Caco-2 (cell line): ENCODE results near the gene PTPRN2. TPM values are rescaled to one million over a fixed set of nuclear protein-coding genes. Genes with fewer than 3 reads are reported as not detected.

Experiments used
- BruUV-seq: library from RNA; stranded (reverse); fragments of 400-500 nt; replicated peaks from 2 replicates; lab custom pipeline; 2021; lab: Mats Ljungman, UMichigan
- CTCF ChIA-PET: fragments of 300-600 bp; sonication (Branson Sonifier 250); formaldehyde crosslinking; loops from one replicate; lab custom pipeline; 2022; ENCODE audit warnings: antibody characterized with exemption; lab: Charles Lee
- POLR2A ChIA-PET: fragments of 300-600 bp; sonication (Branson Sonifier 250); formaldehyde crosslinking; loops from one replicate; lab custom pipeline; 2022; ENCODE audit warnings: antibody characterized with exemption; lab: Charles Lee
- DNase-seq, 2 experiments: peaks; one replicate each; pipeline versions ENCODE4 v3.0.0 to v3.0.0-alpha.2; 2020 to 2022
- H3K27me3 ChIP-seq: replicated peaks from 2 replicates; pipeline ENCODE4 v1.6.0; 2011; ENCODE audit warnings: low read length; ENCODE audit not compliant: control insufficient read depth, insufficient read depth
- H3K36me3 ChIP-seq: 2 replicates; pipeline ENCODE4 v1.5.1; 2011; ENCODE audit warnings: low read length; ENCODE audit not compliant: control insufficient read depth, insufficient read depth
- H3K4me1 ChIP-seq: fragments of 250-450 bp; sonication (Bioruptor Pico); 2 replicates; pipeline ENCODE4 v1.5.1; 2020; ENCODE audit warnings: mild to moderate bottlenecking
- H3K4me3 ChIP-seq: 2 replicates; pipeline ENCODE4 v1.5.1; 2011; ENCODE audit warnings: low read depth, mild to moderate bottlenecking, control low read depth, low read length
- H3K9me3 ChIP-seq: fragments of 250-450 bp; sonication (Bioruptor Pico); 2 replicates; pipeline ENCODE4 v1.5.1; 2020; ENCODE audit warnings: mild to moderate bottlenecking, moderate library complexity
- H3K27ac Mint-ChIP-seq: one replicate; pipeline ENCODE4 v1.8.0; 2022; ENCODE audit warnings: mixed read lengths; ENCODE audit not compliant: unreplicated experiment
- H3K27me3 Mint-ChIP-seq: one replicate; pipeline ENCODE4 v1.8.0; 2022; ENCODE audit warnings: mixed read lengths; ENCODE audit not compliant: insufficient read depth, unreplicated experiment
- H3K36me3 Mint-ChIP-seq: one replicate; pipeline ENCODE4 v1.8.0; 2022; ENCODE audit warnings: mild to moderate bottlenecking, mixed read lengths; ENCODE audit not compliant: insufficient read depth, unreplicated experiment
- H3K4me1 Mint-ChIP-seq: one replicate; pipeline ENCODE4 v1.8.0; 2022; ENCODE audit warnings: low read depth, mixed read lengths; ENCODE audit not compliant: unreplicated experiment
- H3K4me3 Mint-ChIP-seq: one replicate; pipeline ENCODE4 v1.8.0; 2022; ENCODE audit warnings: mild to moderate bottlenecking, moderate library complexity, mixed read lengths; ENCODE audit not compliant: unreplicated experiment
- H3K9me3 Mint-ChIP-seq: one replicate; pipeline ENCODE4 v1.8.0; 2022; ENCODE audit warnings: mixed read lengths; ENCODE audit not compliant: unreplicated experiment
- CTCF ChIP-seq, 2 experiments: fragments of 200-600 bp in 1 of 2; IDR thresholded peaks; 1 replicate in 1 of 2; 2 replicates in 1 of 2; pipeline versions ENCODE4 v1.5.1 to v1.8.0; 2011 to 2022; ENCODE audit warnings: antibody characterized with exemption in 1 of 2, control low read depth in 1 of 2, inconsistent platforms in 1 of 2, low read depth in 1 of 2, low read length in 1 of 2, mild to moderate bottlenecking in 1 of 2, moderate library complexity in 1 of 2; ENCODE audit not compliant: insufficient read depth in 1 of 2, severe bottlenecking in 1 of 2, unreplicated experiment in 1 of 2
- intact Hi-C: fragments of 100-400 bp; cut with micrococcal nuclease; formaldehyde crosslinking; loops from one replicate; pipeline ENCODE4 v1.10.0; 2022; ENCODE audit not compliant: unreplicated experiment
- total RNA-seq: library from RNA; stranded (reverse); gene quantifications from 2 replicates; pipeline ENCODE4 v1.2.3, GENCODE V29; 2022

Gene PTPRN2
- total RNA-seq, 1 experiment from 2014 or later = 1.4 TPM

- no peaks in the 10 kb centered on the region for H3K36me3 ChIP-seq
- peaks cover 23% of the 10 kb centered on the region for H3K27me3 Mint-ChIP-seq
- CTCF ChIA-PET = no interaction called here
- intact Hi-C loops = no loop called here
- H3K4me3 Mint-ChIP-seq = no peak overlapping the region
- no peak for DNase-seq
- H3K4me1 ChIP-seq = no peaks in the 10 kb centered on the region
- POLR2A ChIA-PET = no interaction called here
- no peaks in the 10 kb centered on the region for H3K4me1 Mint-ChIP-seq
- peaks cover 5% of the 10 kb centered on the region for H3K9me3 Mint-ChIP-seq
- no peak overlapping the region for H3K4me3 ChIP-seq
- H3K27ac Mint-ChIP-seq = no peak overlapping the region
- no peaks in the 10 kb centered on the region for H3K36me3 Mint-ChIP-seq
- no peak for TF ChIP-seq CTCF (IDR thresholded peaks at IDR 0.05; ENCODE audit: insufficient read depth in 1 of 2, low read depth in 1 of 2, low read length in 1 of 2, severe bottlenecking in 1 of 2, unreplicated experiment in 1 of 2)
- H3K9me3 ChIP-seq = no peaks in the 10 kb centered on the region
- no peaks in the 10 kb centered on the region for H3K27me3 ChIP-seq
- BruUV-seq = no TSS peak
Measured at GRCh38 chr7:157538735-157539134, 1048.9 kb downstream of the PTPRN2 start.

- ChIA-PET POLR2A (no interaction called here), CTCF (no interaction called here)
- no peaks in the 10 kb centered on the region for H3K9me3 ChIP-seq
- no peak for DNase-seq
- H3K36me3 ChIP-seq = no peaks in the 10 kb centered on the region
- TF ChIP-seq CTCF (IDR thresholded peaks at IDR 0.05; ENCODE audit: insufficient read depth in 1 of 2, low read depth in 1 of 2, low read length in 1 of 2, severe bottlenecking in 1 of 2, unreplicated experiment in 1 of 2) = no peak
- H3K36me3 Mint-ChIP-seq = no peaks in the 10 kb centered on the region
- BruUV-seq = no TSS peak
- H3K4me3 ChIP-seq = no peak overlapping the region
- peaks cover under 1% of the 10 kb centered on the region for H3K9me3 Mint-ChIP-seq
- no peaks in the 10 kb centered on the region for H3K27me3 ChIP-seq
- intact Hi-C loops = no loop called here
- H3K4me3 Mint-ChIP-seq = no peak overlapping the region
- peaks cover 21% of the 10 kb centered on the region for H3K27me3 Mint-ChIP-seq
- H3K4me1 Mint-ChIP-seq = no peaks in the 10 kb centered on the region
- H3K4me1 ChIP-seq = no peaks in the 10 kb centered on the region
- H3K27ac Mint-ChIP-seq = no peak overlapping the region
Measured at GRCh38 chr7:157538321-157538720, 1049.3 kb downstream of the PTPRN2 start.

- Histone ChIP-seq H3K4me3 (no peak overlapping the region), H3K27me3 (no peaks in the 10 kb centered on the region), H3K9me3 (no peaks in the 10 kb centered on the region), H3K36me3 (no peaks in the 10 kb centered on the region), H3K4me1 (no peaks in the 10 kb centered on the region)
- Mint-ChIP-seq H3K9me3 (peaks cover 13% of the 10 kb centered on the region), H3K27ac (no peak overlapping the region), H3K36me3 (no peaks in the 10 kb centered on the region), H3K4me1 (no peaks in the 10 kb centered on the region), H3K27me3 (peaks cover 25% of the 10 kb centered on the region), H3K4me3 (no peak overlapping the region)
- no peak for TF ChIP-seq CTCF (IDR thresholded peaks at IDR 0.05; ENCODE audit: insufficient read depth in 1 of 2, low read depth in 1 of 2, low read length in 1 of 2, severe bottlenecking in 1 of 2, unreplicated experiment in 1 of 2)
- no peak for DNase-seq
- intact Hi-C loops = no loop called here
- POLR2A ChIA-PET = no interaction called here
- CTCF ChIA-PET = no interaction called here
- BruUV-seq = no TSS peak
Measured at GRCh38 chr7:157537056-157537455, 1050.6 kb downstream of the PTPRN2 start.
